ENCODE measurements around the gene CD14. TPM values are rescaled to one million over a fixed set of nuclear protein-coding genes. Genes with fewer than 3 reads are reported as not detected.

Gene CD14
- total RNA-seq, 6 experiments from 2014 or later, result 174 to 513 (median 244) TPM

- TF ChIP-seq CTCF (IDR thresholded peaks at IDR 0.05), result no peak
- peak; percentile 68 for TF ChIP-seq POLR2A (IDR thresholded peaks at IDR 0.05)
- H3K9me3 ChIP-seq, result no peaks in the 10 kb centered on the region
- H3K4me3 ChIP-seq, result peak overlapping the region; percentile 61 to 72 (median 69)
- H3K27ac ChIP-seq, result peak overlapping the region; percentile 80 to 94 (median 91)
- H3K4me1 ChIP-seq, result peaks cover 0 to 19% (median 6%) of the 10 kb centered on the region in 4 donors
- ATAC-seq, result peak; percentile 29 to 62 (median 45)
- 0% methylated on average over 1 of the region's 36 CpGs for WGBS (ENCODE audit: insufficient coverage, low coverage, low lambda C conversion rate, missing lambda C conversion rate)
- no peaks in the 10 kb centered on the region for H3K36me3 ChIP-seq
- no peaks in the 10 kb centered on the region for H3K27me3 ChIP-seq
- peak; percentile 44 to 67 (median 53) for DNase-seq
- intact Hi-C loops (cut with DNase I), result loop anchor here (10.0 kb wide), 1 partner anchor 67 kb away; the partner anchor contains the start of genes APBB3 (in 2 of the 2) and SLC35A4 (in 2 of the 2)
Observed at GRCh38 chr5:140631831-140632365, 1.1 kb downstream of the CD14 start.

DNA sequence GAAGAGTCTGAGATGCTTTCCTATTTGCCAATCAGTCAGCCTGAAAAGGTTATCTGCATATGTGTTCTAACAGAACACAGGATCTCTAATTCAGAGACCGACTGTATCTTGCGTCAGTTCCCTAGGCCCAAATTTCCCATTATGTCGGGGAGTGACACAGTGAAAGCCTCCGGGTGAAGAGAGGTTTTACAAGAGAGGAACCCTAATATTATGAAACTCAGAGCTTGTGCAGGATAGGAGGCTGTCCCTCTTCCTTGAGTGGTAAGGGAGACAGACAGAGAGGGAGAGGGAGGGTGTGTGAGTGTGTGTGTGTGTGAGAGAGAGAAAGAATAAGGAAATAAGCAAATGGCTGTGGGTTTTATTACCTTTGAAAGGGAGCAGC is 1.9 kb downstream of the CD14 start:
- Histone ChIP-seq H3K27ac (peak overlapping the region; percentile 80 to 94 (median 91)), H3K4me3 (peak overlapping the region; percentile 61 to 72 (median 69)), H3K36me3 (no peaks in the 10 kb centered on the region), H3K27me3 (no peaks in the 10 kb centered on the region), H3K4me1 (peaks cover 0 to 19% (median 6%) of the 10 kb centered on the region in 4 donors), H3K9me3 (no peaks in the 10 kb centered on the region)
- ATAC-seq (peak in 1 of 4 donors; percentile 0), DNase-seq (peak in 1 of 3 donors; percentile 45)
- intact Hi-C loops (cut with DNase I), result loop anchor here (10.0 kb wide), 1 partner anchor 66 kb away; the partner anchor contains the start of genes APBB3 (in 2 of the 2) and SLC35A4 (in 2 of the 2)
- WGBS (ENCODE audit: insufficient coverage, low coverage, low lambda C conversion rate, missing lambda C conversion rate), result 3% methylated on average over 4 of the region's 4 CpGs
- TF ChIP-seq POLR2A (IDR thresholded peaks at IDR 0.05) (peak; percentile 35), CTCF (IDR thresholded peaks at IDR 0.05) (no peak)

DNA sequence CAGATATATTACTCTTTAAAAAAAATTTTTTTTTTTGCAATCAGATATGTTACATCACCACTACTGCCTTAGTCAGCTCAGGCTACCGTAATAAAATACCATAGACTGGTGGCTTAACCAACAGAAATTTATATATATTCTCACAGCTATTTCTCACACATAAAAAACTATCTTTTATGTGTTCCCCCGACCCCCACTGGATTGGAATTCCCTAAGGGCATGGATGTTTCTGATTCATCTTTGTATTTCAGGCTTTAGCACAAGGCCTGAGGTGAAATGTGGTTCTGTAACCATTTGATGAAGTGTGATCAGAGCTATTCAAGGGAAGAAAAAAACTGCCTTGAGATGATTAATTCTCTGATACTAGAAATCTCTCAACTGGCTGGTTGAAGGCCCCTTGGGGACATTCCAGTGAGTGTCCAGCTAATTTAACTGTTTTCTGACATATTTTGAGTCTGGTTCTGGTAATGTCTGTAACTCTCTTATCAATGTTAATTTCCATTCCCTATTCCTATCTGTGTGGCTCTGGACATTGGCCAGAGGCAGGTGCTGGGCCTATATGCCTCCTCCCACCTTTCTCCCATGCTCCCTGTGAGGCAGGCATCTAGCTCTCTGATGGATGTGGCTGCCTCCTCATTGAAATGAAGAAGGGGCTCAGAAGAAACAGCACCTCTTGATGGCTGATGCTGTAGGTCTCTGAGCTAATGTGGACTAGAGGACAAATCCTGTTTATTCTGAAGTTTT is 2.5 kb downstream of the CD14 start:
- Histone ChIP-seq H3K4me1 (peaks cover 0 to 19% (median 6%) of the 10 kb centered on the region in 4 donors), H3K9me3 (no peaks in the 10 kb centered on the region), H3K27ac (peak overlapping the region; percentile 80 to 94 (median 91)), H3K4me3 (peak overlapping the region; percentile 61 to 72 (median 69)), H3K36me3 (no peaks in the 10 kb centered on the region), H3K27me3 (no peaks in the 10 kb centered on the region)
- TF ChIP-seq CTCF (IDR thresholded peaks at IDR 0.05) (no peak), POLR2A (IDR thresholded peaks at IDR 0.05) (no peak)
- intact Hi-C loops (cut with DNase I), result loop anchor here (10.0 kb wide), 1 partner anchor 66 kb away; the partner anchor contains the start of genes APBB3 (in 2 of the 2) and SLC35A4 (in 2 of the 2)
- ATAC-seq (no peak), DNase-seq (no peak)
- 27% methylated on average over 2 of the region's 2 CpGs for WGBS (ENCODE audit: insufficient coverage, low coverage, low lambda C conversion rate, missing lambda C conversion rate)

GRCh38 chr5:140628711-140629110 is 4.3 kb downstream of the CD14 start:
- peaks cover 0 to 10% (median 3%) of the 10 kb centered on the region in 4 donors for H3K4me1 ChIP-seq
- DNase-seq (no peak), ATAC-seq (no peak)
- intact Hi-C loops (cut with DNase I), result no loop called here
- no peaks in the 10 kb centered on the region for H3K36me3 ChIP-seq
- no peak overlapping the region for H3K27ac ChIP-seq
- H3K4me3 ChIP-seq, result no peak overlapping the region
- no peak for TF ChIP-seq POLR2A (IDR thresholded peaks at IDR 0.05)
- TF ChIP-seq CTCF (IDR thresholded peaks at IDR 0.05), result no peak
- H3K27me3 ChIP-seq, result no peaks in the 10 kb centered on the region
- WGBS (ENCODE audit: insufficient coverage, low coverage, low lambda C conversion rate, missing lambda C conversion rate), result 14% methylated on average over 1 of the region's 1 CpG
- no peaks in the 10 kb centered on the region for H3K9me3 ChIP-seq

All from right lobe of liver (tissue), 6 donors.